Measurements from ENCODE around the gene BLM. TPM values are rescaled to one million over a fixed set of nuclear protein-coding genes. Genes with fewer than 3 reads are reported as not detected.
"Not testable (repeated sequence)": the region's sequence is repeated elsewhere in the genome, so short reads cannot be mapped to it uniquely, and the experiment has no call there.

BLM gene
- total RNA-seq, 4 donors from 2014 or later: 1.7 to 13.2 (median 4.2) TPM

GRCh38 chr15:90845201-90845949 is 128.2 kb downstream of the BLM start:
- DNase-seq (ENCODE audit: low spot score): no peak
- TF ChIP-seq CTCF (IDR thresholded peaks at IDR 0.05): no peak
- ATAC-seq (ENCODE audit: low FRiP score): peak; percentile 68

GRCh38 chr15:90849424-90849823 is 132.3 kb downstream of the BLM start:
- DNase-seq (ENCODE audit: low spot score); ATAC-seq (ENCODE audit: low FRiP score): not testable (repeated sequence)

- no peak for ATAC-seq (ENCODE audit: low FRiP score)
- DNase-seq (ENCODE audit: low spot score): no peak
- no peak for TF ChIP-seq CTCF (IDR thresholded peaks at IDR 0.05)
Observed at GRCh38 chr15:90851114-90851513, 134.0 kb downstream of the BLM start.

GRCh38 chr15:90851940-90852339 is 134.8 kb downstream of the BLM start:
- TF ChIP-seq CTCF (IDR thresholded peaks at IDR 0.05): no peak
- ATAC-seq (ENCODE audit: low FRiP score) (no peak), DNase-seq (ENCODE audit: low spot score) (no peak)

- no peak for DNase-seq (ENCODE audit: low spot score)
- no peak for TF ChIP-seq CTCF (IDR thresholded peaks at IDR 0.05)
- no peak for ATAC-seq (ENCODE audit: low FRiP score)
Observed at GRCh38 chr15:90855139-90855538, 138.0 kb downstream of the BLM start.

- ATAC-seq (ENCODE audit: low FRiP score) (no peak), DNase-seq (ENCODE audit: low spot score) (no peak)
- no peak for TF ChIP-seq CTCF (IDR thresholded peaks at IDR 0.05)
Observed at GRCh38 chr15:90857337-90857736, 140.2 kb downstream of the BLM start.

GRCh38 chr15:90857883-90858443 is 140.8 kb downstream of the BLM start:
- ATAC-seq (ENCODE audit: low FRiP score) (no peak), DNase-seq (ENCODE audit: low spot score) (no peak)
- no peak for TF ChIP-seq CTCF (IDR thresholded peaks at IDR 0.05)

Measured in omental fat pad (tissue), 4 donors.